GM10248 (cell line): Measurements from ENCODE around the gene EPHA1.
"Not testable (repeated sequence)": the region's sequence is repeated elsewhere in the genome, so short reads cannot be mapped to it uniquely, and the experiment has no call there.

Experiments
- CTCF ChIA-PET: fragments of 300-600 bp; sonication (Branson Sonifier 250); formaldehyde crosslinking; extraction: SDS; loops from one replicate; lab custom pipeline; 2021; ENCODE audit warnings: antibody characterized with exemption; lab: Yijun Ruan, JAX
- POLR2A ChIA-PET: fragments of 350-650 bp; sonication (Branson Sonifier 250); formaldehyde crosslinking; extraction: SDS; loops from one replicate; lab custom pipeline; 2020; ENCODE audit warnings: antibody characterized with exemption; lab: Yijun Ruan, JAX
- DNase-seq: peaks from one replicate; pipeline ENCODE4 v3.0.0; 2012; ENCODE audit errors: extremely low spot score
- CTCF ChIP-seq: IDR thresholded peaks from 2 replicates; pipeline ENCODE4 v1.5.1; 2012; ENCODE audit warnings: mild to moderate bottlenecking, low read depth; ENCODE audit errors: extremely low read depth, missing control alignments, control extremely low read depth

The EPHA1 gene

GRCh38 chr7:143408252-143408685, 387 bp downstream of the EPHA1 start:
- DNase-seq = no peak
- CTCF ChIA-PET = interaction anchor here (0.8 to 7.5 kb wide), 9 partner anchors 8 to 193 kb away, joined by 3 to 63 read pairs (median 3); no protein-coding TSS in a partner anchor
- POLR2A ChIA-PET = no interaction called here
- TF ChIP-seq CTCF = no peak

- DNase-seq = no peak
- CTCF ChIA-PET = interaction anchor here (0.7 to 7.5 kb wide), 10 partner anchors 9 to 193 kb away, joined by 3 to 63 read pairs (median 4); no protein-coding TSS in a partner anchor
- no peak for TF ChIP-seq CTCF
- POLR2A ChIA-PET = no interaction called here
Observed at GRCh38 chr7:143407287-143408251, 1.1 kb downstream of the EPHA1 start.

GRCh38 chr7:143406002-143406357, 2.7 kb downstream of the EPHA1 start:
- ChIA-PET CTCF (interaction anchor here (1.5 to 7.5 kb wide), 5 partner anchors 10 to 191 kb away, joined by 3 to 63 read pairs (median 9); no protein-coding TSS in a partner anchor), POLR2A (no interaction called here)
- no peak for DNase-seq
- no peak for TF ChIP-seq CTCF

- no peak for TF ChIP-seq CTCF
- no peak for DNase-seq
- POLR2A ChIA-PET = no interaction called here
- CTCF ChIA-PET = interaction anchor here (1.5 to 7.5 kb wide), 5 partner anchors 11 to 331 kb away, joined by 3 to 63 read pairs (median 5); no protein-coding TSS in a partner anchor
Observed at GRCh38 chr7:143405173-143406001, 3.3 kb downstream of the EPHA1 start.

GRCh38 chr7:143402233-143402632, 6.4 kb downstream of the EPHA1 start:
- CTCF ChIA-PET = interaction anchor here (7.5 kb wide), 1 partner anchor 14 kb away, joined by 63 read pairs; no protein-coding TSS in a partner anchor
- POLR2A ChIA-PET, DNase-seq: not testable (repeated sequence)

- ChIA-PET CTCF (interaction anchor here (1.2 to 7.5 kb wide), 4 partner anchors 12 to 394 kb away, joined by 3 to 63 read pairs (median 4); no protein-coding TSS in a partner anchor), POLR2A (no interaction called here)
- no peak for DNase-seq
- no peak for TF ChIP-seq CTCF
Observed at GRCh38 chr7:143401265-143401664, 7.4 kb downstream of the EPHA1 start.
